HG03460 (cell line): Measurements from ENCODE around the gene CD302.
"Not testable (repeated sequence)": the region's sequence is repeated elsewhere in the genome, so short reads cannot be mapped to it uniquely, and the experiment has no call there.

Experiments
- ATAC-seq: cut with Tn5 transposase; IDR thresholded peaks from one replicate; pipeline ENCODE4 v1.9.1; 2021; ENCODE audit not compliant: unreplicated experiment

CD302 gene

DNA sequence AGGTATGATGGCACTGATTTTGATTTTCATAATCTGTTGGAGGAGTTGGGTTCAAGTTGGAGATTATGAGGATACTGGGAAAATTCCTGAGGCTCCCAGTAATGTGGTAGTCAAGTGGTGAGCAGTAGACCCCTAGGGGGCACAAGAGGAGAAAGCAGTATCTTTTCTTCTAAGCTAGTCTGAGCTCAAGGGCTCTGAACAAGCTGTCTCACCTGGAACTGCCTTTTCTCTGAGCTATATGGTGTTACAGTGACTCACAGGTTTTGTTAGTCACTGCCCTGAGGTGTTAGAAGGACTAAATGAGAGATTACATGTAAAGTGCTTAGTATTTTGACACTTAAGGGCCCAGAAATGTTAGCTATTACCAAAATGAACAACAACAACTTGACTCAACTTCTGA, 42.2 kb downstream of the CD302 start:
- ATAC-seq, result no peak

DNA sequence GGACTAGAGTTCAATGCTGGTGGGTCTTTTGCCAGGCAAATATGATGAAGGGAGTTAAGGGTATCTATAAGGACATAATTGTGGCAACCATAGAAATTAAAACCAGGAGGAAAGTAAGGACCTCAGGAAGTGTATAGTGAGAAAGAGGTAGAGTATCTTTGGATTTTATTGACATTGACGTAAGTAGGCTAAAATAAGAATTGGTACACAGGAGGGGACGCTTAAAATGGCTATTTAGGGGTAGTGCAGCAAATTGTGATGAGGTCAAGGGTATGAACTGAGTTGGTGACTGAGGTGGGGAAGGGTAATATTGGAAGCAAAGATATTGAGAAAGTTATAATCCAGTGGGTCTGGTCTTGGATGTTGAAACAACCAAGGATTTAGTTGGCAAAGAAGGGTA, 43.0 kb downstream of the CD302 start:
- no peak for ATAC-seq

DNA sequence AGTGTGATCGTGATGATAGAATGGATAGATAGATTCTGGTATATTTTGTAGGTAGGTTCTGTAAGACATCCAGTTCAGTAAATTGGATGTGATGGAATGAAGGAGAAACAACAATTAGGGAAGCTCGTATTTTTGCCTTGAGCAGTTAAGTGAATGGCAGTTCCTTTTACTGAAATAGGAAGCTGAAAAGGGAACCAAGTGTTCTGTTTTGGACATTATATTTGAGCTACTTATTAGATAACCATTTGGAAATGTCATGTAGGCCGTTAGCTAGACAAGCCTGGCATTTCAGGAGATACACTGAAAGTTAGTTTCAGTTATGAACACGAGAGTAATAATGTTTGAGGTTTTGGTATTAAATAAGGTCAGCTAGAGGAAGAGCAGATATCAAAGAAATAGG, 44.2 kb downstream of the CD302 start:
- ATAC-seq, result no peak

DNA sequence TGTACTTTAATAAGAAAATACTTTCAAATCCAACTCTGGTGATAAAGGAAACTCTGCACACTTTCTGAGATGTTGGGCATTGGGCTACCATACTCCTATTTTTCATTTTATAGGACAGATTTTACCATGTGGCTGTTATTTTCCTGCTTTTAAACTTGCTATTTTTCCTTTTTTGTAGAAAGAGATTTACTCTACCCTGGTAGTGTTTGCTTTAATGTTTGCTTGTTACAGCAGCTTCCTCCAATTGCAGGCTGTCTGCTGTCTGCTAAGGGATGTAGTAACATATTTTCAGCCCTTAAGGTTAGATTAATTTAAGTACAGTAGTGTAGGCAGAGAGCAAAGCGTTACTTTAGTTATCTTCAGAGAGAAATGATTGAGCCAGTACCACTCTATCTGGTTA, 47.1 kb downstream of the CD302 start:
- ATAC-seq, result no peak

DNA sequence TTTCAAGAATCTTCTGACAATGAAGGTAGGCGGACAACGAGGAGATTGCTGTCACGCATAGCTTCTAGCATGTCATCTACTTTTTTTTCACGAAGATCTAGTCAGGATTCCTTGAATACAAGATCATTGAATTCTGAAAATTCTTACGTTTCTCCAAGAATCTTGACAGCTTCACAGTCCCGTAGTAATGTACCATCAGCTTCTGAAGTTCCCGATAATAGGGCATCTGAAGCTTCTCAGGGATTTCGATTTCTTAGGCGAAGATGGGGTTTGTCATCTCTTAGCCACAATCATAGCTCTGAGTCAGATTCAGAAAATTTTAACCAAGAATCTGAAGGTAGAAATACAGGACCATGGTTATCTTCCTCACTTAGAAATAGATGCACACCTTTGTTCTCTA, 49.9 kb downstream of the CD302 start:
- ATAC-seq, result no peak

DNA sequence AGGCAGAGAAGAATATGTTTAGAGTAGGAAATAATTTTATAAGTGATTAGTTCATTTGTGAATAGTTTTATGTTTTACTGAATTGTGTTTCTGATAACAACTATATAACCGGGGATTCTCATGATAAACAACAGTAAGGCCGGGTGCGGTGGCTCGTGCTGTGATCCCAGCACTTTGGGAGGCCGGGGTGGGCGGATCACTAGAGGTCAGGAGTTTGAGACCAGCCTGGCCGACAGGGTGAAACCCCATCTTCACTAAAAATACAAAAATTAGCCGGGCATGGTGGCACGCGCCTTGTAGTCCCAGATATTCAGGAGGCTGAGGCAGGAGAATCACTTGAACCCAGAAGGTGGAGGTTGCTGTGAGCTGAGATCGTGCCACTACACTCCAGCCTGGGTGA, 52.8 kb downstream of the CD302 start:
- ATAC-seq, result not testable (repeated sequence)

DNA sequence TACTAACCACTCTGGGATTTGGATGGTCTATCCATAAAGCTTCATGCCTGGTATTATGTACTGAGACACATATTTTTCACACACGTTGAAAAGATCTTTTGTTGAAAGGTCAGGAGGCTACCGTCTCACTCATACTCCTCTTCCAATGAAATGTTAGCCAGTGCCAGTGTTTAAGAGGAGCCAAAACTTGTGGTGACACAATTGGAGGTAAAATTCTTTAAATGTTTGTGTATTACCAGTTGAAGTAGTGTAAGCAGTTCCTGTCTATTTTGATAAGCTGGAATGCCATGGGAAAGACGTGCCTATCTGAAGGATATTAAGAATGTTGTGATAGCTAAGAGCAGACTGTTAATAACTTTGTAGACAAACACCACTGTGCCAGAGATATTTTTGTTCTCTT, 53.6 kb downstream of the CD302 start:
- no peak for ATAC-seq

DNA sequence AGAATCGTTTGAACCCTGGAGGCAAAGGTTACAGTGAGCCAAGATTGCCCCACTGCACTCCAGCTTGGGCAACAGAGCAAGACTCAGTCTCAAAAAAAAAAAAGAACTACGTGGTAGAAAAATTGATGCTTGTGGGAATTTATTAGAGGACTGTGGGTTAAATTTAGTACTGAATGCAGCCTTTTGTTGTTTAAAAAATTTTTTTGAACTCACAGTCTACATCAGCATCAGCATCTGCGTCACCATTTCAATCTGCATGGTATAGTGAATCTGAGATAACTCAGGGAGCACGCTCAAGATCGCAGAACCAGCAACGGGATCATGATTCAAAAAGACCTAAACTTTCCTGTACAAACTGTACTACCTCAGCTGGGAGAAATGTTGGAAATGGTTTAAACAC, 55.2 kb downstream of the CD302 start:
- ATAC-seq, result no peak

DNA sequence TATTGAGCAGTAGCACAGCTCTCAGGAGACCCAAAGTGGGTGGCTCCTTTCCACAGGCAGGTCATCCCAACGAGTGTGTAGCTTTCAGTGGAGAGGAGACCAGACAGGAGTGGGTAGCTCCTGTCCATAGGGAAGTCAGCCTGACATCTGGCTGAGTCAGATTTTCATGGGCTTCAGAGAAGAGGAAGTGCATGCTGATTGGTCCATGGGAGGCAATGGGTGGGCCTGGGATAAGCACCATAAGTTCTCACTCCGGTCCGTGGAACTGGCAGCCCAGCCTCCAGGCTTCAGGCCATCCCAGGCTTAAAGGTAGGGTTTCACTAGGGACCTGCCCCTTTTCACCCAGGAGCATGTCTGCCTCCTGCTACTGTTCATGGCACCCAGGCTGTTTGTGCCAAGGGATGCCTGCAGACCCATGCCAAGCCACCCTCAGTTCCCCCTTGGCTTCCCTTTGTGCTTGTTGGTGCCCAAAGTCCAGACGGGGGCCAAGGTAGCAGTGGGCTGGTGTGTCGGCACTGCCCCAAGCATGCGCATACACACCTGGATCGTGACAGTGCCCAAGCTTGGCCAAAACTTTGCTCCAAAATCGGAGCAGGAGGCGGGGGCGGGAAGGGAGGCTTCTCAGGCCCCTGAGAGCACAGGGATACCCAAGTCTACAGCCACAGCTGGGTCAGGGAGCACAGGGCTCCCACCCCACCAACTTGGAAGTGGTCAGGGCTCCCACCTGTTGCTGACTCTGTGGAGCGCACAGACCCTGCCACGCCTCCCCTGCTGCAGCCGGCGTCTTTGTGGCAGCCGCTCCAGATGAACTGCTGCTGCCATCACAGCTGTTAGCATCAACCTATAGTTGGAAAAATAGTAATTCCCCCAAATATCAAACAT, 59.3 kb downstream of the CD302 start:
- ATAC-seq, result no peak

DNA sequence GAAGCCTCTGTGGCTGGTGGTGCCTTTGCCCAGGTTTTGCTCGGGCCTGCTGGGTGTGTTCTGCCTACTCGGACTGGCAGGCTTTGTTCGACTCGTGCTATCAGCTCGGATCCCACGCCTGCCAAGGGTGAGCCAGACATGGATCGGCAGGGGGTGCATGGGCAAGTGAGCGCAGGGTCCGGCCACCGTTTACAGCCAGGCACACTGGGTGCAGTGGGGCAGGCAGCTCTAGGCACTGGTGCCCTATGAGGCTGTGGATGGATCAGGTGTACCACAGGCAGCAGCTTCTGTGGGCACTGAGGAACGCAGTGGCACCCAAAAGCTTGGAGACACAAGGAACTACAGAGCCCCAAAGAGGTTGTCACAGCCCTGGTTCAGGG, 60.1 kb downstream of the CD302 start:
- ATAC-seq, result no peak

DNA sequence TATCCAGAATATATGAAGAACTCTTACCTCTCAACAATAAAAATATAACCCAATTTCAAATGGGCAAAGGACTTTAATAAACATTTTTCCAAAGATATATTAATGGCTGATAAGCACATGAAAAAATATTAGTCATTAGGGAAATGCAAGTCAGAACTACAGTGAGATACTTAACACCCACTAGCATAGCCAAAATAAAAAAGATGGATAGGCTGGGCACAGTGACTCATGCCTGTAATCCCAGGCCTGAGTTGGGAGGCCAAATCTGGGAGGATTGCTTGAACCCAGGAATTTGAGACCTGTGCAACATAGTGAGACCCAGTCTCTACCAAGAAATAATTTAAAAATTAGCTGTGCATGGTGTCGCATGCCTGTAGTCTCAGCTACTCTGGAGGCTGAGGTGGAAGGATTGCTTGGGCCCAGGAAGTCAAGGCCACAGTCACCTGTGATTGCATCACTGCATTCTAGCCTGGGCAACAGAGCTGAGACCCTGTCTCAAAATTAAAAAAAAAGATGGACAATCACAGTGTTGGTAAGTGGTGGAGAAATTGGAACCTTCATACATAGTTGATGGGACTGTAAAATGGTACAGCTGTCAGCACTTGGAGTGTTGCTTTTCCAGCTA, 60.6 kb downstream of the CD302 start:
- ATAC-seq, result no peak

DNA sequence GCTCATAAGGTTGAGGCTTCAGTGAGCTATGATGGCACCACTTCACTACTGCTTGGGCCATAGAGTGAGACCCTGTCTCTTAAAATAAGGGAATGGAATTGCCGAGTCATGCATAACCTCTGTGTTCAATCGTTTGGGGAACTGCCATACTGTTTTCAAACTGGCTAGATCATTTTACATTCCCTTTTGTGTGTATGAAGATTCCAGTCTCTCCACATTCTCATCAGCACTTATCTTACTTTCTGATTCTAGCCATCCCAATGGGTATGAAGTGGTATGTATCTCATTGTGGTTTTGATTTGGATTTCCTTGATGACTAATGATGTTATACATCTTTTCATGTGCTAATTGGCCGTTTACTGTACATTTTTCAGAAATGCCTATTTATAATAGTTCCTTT, 62.0 kb downstream of the CD302 start:
- no peak for ATAC-seq

DNA sequence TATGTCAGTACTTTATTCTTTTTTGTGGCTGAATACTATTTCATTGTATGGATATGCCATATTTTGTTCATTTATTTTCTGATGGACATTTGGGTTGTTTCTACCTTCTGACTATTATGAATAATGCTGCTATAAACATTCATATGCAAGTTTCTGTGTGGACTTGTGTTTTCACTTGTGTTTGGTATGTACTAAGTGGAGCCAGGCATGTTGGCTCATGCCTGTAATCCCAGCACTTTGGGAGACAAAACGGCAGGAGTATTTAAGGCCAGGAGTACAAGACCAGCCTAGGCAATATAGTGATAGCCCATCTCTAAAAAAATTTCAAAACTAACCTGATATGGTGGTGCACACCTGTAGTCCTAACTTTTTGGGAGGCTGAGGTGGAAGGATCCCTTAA, 62.4 kb downstream of the CD302 start:
- ATAC-seq, result no peak

DNA sequence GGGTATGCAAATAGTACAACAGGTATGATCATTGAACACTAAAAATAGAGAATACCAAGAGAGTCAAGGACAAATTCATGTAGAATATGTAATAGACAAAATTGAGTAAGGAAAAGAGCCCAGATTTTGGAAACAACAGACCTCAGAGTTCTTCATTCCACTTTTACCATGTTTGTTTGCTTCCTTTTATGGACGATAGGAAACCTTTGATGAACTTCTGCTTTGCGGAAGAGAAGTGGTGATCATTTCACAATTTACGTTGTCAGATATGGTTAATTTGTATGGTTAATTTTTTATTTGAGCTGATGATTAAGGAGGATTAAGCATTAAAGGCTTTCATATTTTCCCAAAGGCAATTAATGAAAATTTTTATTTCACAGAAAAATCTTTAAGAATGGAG, 69.4 kb downstream of the CD302 start:
- ATAC-seq, result no peak

DNA sequence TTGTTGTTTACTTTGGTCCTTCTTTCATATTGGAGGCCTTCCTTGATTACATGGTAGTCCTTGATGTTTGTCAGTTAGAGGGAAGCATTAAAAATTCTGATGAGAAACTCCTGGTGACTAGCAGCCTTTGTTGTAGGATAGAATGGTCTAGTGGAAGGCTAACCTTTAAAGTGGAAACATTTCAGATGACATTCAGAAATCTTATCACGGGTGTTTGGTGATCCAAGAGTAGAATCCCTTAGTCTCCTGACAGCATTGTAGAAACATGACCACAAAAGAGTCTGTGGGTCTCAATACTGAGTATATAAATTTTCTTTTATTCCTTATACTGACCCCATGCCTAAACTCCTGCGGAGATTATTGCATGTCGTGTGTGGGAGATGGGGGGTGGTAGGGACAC, 72.3 kb downstream of the CD302 start:
- ATAC-seq, result no peak

DNA sequence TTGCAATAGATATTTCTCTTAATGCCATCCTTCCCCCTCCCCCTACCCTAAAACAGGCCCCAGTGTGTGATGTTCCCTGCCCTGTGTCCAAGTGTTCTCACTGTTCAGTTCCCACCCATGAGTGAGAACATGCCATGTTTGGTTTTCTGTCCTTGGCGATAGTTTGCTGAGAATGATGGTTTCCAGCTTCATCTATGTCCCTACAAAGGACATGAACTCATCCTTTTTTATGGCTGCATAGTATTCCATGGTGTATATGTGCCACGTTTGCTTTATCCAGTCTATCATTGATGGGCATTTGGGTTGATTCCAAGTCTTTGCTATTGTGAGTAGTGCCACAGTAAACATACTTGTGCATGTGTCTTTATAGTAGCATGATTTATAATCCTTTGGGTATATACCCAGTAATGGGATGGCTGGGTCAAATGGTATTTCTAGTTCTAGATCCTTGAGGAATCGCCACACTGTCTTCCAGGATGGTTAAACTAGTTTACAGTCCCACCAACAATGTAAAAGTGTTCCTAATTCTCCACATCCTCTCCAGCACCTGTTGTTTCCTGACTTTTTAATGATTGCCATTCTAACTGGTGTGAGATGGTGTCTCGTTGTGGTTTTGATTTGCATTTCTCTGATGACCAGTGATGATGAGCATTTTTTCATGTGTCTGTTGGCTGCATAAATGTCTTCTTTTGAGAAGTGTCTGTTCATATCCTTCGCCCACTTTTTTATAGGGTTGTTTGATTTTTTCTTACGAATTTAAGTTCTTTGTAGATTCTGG, 73.0 kb downstream of the CD302 start:
- not testable (repeated sequence) for ATAC-seq

DNA sequence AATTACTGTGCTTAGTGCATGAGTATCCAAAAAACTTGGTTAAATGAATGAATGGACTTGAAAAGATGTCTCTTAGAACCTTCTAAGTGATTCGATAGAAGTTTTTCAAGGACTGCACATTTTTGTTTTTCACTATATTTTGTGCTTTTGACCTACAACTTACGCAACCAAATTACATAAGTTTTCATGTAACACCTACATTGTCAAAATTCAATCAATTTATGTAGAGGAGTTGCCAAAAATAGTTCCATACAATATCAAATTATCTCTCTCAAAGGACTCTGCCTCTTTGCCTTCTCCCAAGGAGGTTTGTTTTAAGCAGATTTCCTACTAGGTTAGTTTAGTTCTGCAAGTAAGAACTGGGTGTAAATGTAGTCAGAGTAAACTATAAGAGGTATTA, 75.4 kb downstream of the CD302 start:
- ATAC-seq, result no peak

DNA sequence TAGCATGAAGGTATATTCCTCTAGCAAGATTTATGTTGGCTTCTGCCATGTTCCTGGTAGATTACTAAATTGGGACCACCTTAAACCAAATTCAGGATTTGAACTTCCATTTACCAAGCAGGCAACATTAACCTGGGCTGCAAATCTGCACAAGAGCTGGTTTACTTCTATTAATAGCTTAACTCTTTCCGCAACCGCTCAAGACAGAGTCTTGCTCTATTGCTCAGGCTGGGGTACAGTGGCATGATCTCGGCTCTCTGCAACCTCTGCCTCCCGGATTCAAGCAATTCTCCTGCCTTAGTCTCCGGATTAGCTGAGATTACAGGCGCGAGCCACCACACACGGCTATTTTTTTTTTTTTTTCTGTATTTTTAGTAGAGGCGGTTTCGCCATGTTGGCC, 77.3 kb downstream of the CD302 start:
- ATAC-seq, result no peak
